Superior temporal gyrus (tissue), 1 donor: ENCODE results near the gene LYZL2.
A peak's percentile ranks its signal among the peaks of the same experiment; 100 is the strongest.
"Not testable (repeated sequence)": the region's sequence is repeated elsewhere in the genome, so short reads cannot be mapped to it uniquely, and the experiment has no call there.

Source experiments
- DNase-seq: peaks from one replicate; pipeline ENCODE4 v3.0.0-alpha.2; 2016; ENCODE audit errors: extremely low spot score

Gene LYZL2

GRCh38 chr10:30629653-30630052 lies at the start of gene LYZL2:
TSS of gene LYZL2 (minus strand) at chr10:30629753. CDS start at chr10:30626915, 2,838 bp downstream.
- no peak for DNase-seq

- not testable (repeated sequence) for DNase-seq
Measured at GRCh38 chr10:30677616-30678015, 48.1 kb upstream of the LYZL2 start.

GRCh38 chr10:30677146-30677545 lies 47.6 kb upstream of the LYZL2 start:
- DNase-seq, result not testable (repeated sequence)

- DNase-seq, result no peak
Measured at GRCh38 chr10:30675791-30676718, 46.5 kb upstream of the LYZL2 start.

- DNase-seq, result no peak
Measured at GRCh38 chr10:30674796-30675195, 45.2 kb upstream of the LYZL2 start.

- DNase-seq, result not testable (repeated sequence)
Measured at GRCh38 chr10:30673262-30673661, 43.7 kb upstream of the LYZL2 start.

GRCh38 chr10:30672338-30672737 lies 42.8 kb upstream of the LYZL2 start:
- not testable (repeated sequence) for DNase-seq

GRCh38 chr10:30671026-30671616 lies 41.6 kb upstream of the LYZL2 start:
- DNase-seq, result peak; percentile 91

GRCh38 chr10:30667982-30668381 lies 38.4 kb upstream of the LYZL2 start:
- not testable (repeated sequence) for DNase-seq

GRCh38 chr10:30663403-30663802 lies 33.9 kb upstream of the LYZL2 start:
- DNase-seq, result not testable (repeated sequence)

GRCh38 chr10:30662814-30663213 lies 33.3 kb upstream of the LYZL2 start:
- DNase-seq, result no peak

- DNase-seq, result not testable (repeated sequence)
Measured at GRCh38 chr10:30660314-30660713, 30.8 kb upstream of the LYZL2 start.

GRCh38 chr10:30656233-30656632 lies 26.7 kb upstream of the LYZL2 start:
- DNase-seq, result no peak

GRCh38 chr10:30655001-30655400 lies 25.4 kb upstream of the LYZL2 start:
- not testable (repeated sequence) for DNase-seq

- DNase-seq, result not testable (repeated sequence)
Measured at GRCh38 chr10:30651470-30652397, 22.2 kb upstream of the LYZL2 start.

- no peak for DNase-seq
Measured at GRCh38 chr10:30647089-30647488, 17.5 kb upstream of the LYZL2 start.

- no peak for DNase-seq
Measured at GRCh38 chr10:30645340-30645827, 15.8 kb upstream of the LYZL2 start.

GRCh38 chr10:30644408-30644861 lies 14.9 kb upstream of the LYZL2 start:
- not testable (repeated sequence) for DNase-seq

- not testable (repeated sequence) for DNase-seq
Measured at GRCh38 chr10:30643557-30644199, 14.1 kb upstream of the LYZL2 start.

GRCh38 chr10:30642856-30643255 lies 13.3 kb upstream of the LYZL2 start:
- DNase-seq, result not testable (repeated sequence)
